Type B pancreatic cell (in vitro differentiated cells): ENCODE data around the gene FURIN. TPM values are rescaled to one million over a fixed set of nuclear protein-coding genes. Genes with fewer than 3 reads are reported as not detected.

Experiments
- DNase-seq: peaks from one replicate; pipeline ENCODE4 v3.0.0; 2021; ENCODE audit warnings: mixed read lengths; ENCODE audit not compliant: unreplicated experiment; ENCODE audit errors: extremely low spot score
- H3K27ac Mint-ChIP-seq: 2 replicates; pipeline ENCODE4 v1.8.0; 2021; ENCODE audit warnings: mild to moderate bottlenecking, mixed read lengths
- H3K27me3 Mint-ChIP-seq: 2 replicates; pipeline ENCODE4 v1.8.0; 2021; ENCODE audit warnings: mixed read lengths
- H3K36me3 Mint-ChIP-seq: 2 replicates; pipeline ENCODE4 v1.8.0; 2021; ENCODE audit warnings: mixed read lengths
- H3K4me1 Mint-ChIP-seq: one replicate; pipeline ENCODE4 v1.8.0; 2021; ENCODE audit warnings: mixed read lengths; ENCODE audit not compliant: unreplicated experiment
- H3K4me3 Mint-ChIP-seq: 2 replicates; pipeline ENCODE4 v1.8.0; 2021; ENCODE audit warnings: mild to moderate bottlenecking, mixed read lengths
- H3K9me3 Mint-ChIP-seq: 2 replicates; pipeline ENCODE4 v1.8.0; 2021; ENCODE audit warnings: mixed read lengths
- total RNA-seq: library from RNA; stranded (reverse); gene quantifications from 2 replicates; pipeline ENCODE4 v1.2.1, GENCODE V29; 2021; ENCODE audit warnings: low replicate concordance
- TF ChIP-seq, protein P1 (sequence below): fragments of 200-600 bp; sonication (generic); conservative IDR thresholded peaks from 2 replicates; pipeline ENCODE4 v1.5.0; 2021; ENCODE audit warnings: antibody characterized with exemption, mild to moderate bottlenecking

Gene FURIN
- total RNA-seq, 1 donor from 2014 or later: 37.7 TPM

DNA sequence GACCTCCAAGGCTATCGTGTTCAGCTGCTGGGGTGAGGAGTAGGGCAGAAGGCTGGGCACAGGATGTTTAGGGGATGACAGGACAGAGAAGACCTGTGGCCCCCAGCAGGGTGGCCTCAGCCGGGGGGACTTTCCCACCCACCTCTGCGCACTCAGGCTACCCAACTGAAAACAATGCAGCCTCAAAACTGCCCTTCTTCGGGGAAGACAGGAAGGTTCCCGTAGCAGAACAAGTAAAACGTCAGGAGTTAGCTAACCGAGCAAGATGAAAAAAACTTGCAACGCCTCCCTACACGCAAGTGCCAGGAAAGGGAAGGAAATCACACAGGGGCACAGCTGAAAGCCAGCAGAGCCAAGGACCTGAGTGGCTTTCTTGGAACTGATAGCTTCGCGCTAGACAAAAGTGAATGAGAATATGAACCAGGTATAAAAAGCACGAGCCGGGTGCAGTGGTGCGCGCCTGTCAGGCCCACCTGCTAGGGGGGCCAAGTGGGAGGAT lies 38.4 kb upstream of the FURIN start:
- TF ChIP-seq, protein P1, sequence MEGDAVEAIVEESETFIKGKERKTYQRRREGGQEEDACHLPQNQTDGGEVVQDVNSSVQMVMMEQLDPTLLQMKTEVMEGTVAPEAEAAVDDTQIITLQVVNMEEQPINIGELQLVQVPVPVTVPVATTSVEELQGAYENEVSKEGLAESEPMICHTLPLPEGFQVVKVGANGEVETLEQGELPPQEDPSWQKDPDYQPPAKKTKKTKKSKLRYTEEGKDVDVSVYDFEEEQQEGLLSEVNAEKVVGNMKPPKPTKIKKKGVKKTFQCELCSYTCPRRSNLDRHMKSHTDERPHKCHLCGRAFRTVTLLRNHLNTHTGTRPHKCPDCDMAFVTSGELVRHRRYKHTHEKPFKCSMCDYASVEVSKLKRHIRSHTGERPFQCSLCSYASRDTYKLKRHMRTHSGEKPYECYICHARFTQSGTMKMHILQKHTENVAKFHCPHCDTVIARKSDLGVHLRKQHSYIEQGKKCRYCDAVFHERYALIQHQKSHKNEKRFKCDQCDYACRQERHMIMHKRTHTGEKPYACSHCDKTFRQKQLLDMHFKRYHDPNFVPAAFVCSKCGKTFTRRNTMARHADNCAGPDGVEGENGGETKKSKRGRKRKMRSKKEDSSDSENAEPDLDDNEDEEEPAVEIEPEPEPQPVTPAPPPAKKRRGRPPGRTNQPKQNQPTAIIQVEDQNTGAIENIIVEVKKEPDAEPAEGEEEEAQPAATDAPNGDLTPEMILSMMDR: no peak
- no peaks in the 10 kb centered on the region for H3K36me3 Mint-ChIP-seq
- no peaks in the 10 kb centered on the region for H3K4me1 Mint-ChIP-seq
- H3K27ac Mint-ChIP-seq: no peak overlapping the region
- no peak for DNase-seq
- H3K27me3 Mint-ChIP-seq: no peaks in the 10 kb centered on the region
- no peak overlapping the region for H3K4me3 Mint-ChIP-seq
- peaks cover 3% of the 10 kb centered on the region for H3K9me3 Mint-ChIP-seq

DNA sequence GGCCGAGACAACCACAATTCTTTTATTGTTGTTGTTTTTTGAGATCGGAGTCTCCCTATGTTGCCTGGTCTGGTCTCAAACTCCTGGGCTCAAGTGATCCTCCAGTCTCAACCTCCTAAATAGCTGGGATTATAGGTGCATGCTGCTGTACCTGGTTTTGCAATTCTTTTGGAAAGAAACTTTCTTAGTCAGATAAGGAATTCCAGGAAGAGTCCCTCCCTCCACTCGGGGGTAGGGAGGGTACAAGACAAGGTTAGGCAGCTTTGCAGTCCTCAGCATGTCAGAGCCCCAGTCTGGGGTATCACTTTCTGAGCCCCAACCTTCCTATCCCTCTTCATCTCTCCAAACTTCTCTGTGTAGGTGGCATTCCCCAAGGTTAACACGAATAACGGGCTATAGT lies 33.8 kb upstream of the FURIN start:
- no peak overlapping the region for H3K27ac Mint-ChIP-seq
- TF ChIP-seq, protein P1: no peak
- H3K36me3 Mint-ChIP-seq: no peaks in the 10 kb centered on the region
- no peak for DNase-seq
- peaks cover 4% of the 10 kb centered on the region for H3K4me1 Mint-ChIP-seq
- H3K27me3 Mint-ChIP-seq: no peaks in the 10 kb centered on the region
- no peaks in the 10 kb centered on the region for H3K9me3 Mint-ChIP-seq
- no peak overlapping the region for H3K4me3 Mint-ChIP-seq

DNA sequence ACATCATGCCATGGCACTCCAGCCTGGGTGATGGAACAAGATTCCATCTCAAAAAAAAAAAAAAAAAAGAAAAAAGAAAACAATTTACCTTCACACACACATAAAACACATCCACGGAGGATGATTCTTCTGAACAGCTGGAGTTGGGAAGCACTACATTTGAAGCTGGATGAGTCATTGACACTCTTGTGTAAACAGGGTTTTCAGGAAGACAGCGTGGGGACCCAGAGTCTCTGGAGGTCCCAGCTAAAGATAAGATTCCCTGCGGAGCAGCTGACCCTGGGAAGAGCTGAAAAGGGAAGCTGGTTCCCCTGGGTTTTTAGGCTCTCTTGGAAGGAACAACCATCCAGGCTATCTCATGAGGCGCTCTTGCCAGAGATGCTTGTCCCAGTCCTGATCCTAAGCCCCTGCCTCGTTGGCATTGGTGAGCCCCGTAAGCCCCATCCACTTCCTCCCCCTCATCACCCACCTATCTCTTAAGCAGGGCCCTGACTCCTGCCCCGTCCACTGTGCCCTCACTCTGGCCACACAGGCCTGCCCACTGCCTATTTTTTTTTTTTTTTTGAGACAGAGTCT lies 32.0 kb upstream of the FURIN start:
- DNase-seq: no peak
- peaks cover 4% of the 10 kb centered on the region for H3K4me1 Mint-ChIP-seq

DNA sequence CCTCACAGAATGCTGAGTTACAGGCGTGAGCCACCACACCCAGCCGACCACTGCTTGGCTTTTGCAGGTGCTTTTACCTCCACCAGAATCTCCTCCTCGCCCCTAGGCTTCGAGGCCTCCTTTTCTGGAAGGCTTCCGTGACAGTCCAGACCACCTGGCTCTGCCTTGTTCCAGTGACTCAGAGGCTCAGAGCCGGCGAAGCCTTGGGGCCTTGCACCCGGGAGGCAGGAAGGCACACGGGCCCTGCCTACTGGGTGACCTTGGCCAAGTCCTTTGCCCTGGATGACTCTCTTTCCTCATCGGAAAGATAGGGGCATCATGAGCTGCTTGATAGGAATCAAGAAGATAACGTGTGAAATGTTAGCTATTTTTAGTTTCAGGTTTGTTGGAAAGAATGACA lies 31.3 kb upstream of the FURIN start:
- peaks cover 4% of the 10 kb centered on the region for H3K4me1 Mint-ChIP-seq
- no peaks in the 10 kb centered on the region for H3K36me3 Mint-ChIP-seq
- no peak overlapping the region for H3K4me3 Mint-ChIP-seq
- no peak overlapping the region for H3K27ac Mint-ChIP-seq
- DNase-seq: no peak
- no peaks in the 10 kb centered on the region for H3K27me3 Mint-ChIP-seq
- H3K9me3 Mint-ChIP-seq: no peaks in the 10 kb centered on the region
- TF ChIP-seq, protein P1: no peak

More for the DNA sequence above, 32.0 kb upstream of the FURIN start:
- Mint-ChIP-seq H3K27ac (no peak overlapping the region), H3K27me3 (no peaks in the 10 kb centered on the region), H3K36me3 (no peaks in the 10 kb centered on the region), H3K9me3 (no peaks in the 10 kb centered on the region), H3K4me3 (no peak overlapping the region)
- TF ChIP-seq, protein P1: no peak

DNA sequence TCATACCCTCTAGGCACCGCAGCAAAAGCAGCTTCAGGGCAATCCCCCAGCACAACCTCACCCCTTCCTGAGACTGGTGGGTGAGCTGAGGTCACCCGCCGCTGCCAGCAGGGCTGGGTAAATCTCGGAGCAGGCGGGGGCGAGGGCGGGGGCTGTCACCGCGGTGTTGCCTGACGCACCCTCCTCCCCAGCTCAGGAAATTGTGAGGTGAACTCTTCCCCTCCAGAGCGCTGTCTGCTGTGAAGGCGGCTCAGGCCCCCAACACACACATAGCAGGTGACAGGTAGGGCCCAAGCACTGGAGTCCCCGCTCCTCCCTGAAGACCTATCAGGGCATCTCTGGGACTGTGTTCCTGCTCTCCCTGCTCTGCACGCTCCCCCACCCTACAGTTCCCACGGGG lies 30.2 kb upstream of the FURIN start:
- Mint-ChIP-seq H3K27me3 (no peaks in the 10 kb centered on the region), H3K9me3 (no peaks in the 10 kb centered on the region), H3K4me3 (no peak overlapping the region), H3K36me3 (no peaks in the 10 kb centered on the region), H3K27ac (no peak overlapping the region), H3K4me1 (peaks cover 4% of the 10 kb centered on the region)
- no peak for DNase-seq
- TF ChIP-seq, protein P1: no peak
